IPS-NIHi7 (cell line): ENCODE data around the gene MTERF1.
A peak's percentile ranks its signal among the peaks of the same experiment; 100 is the strongest.
"Not testable (repeated sequence)": the region's sequence is repeated elsewhere in the genome, so short reads cannot be mapped to it uniquely, and the experiment has no call there.

Experiments used
- DNase-seq: peaks from one replicate; pipeline ENCODE4 v3.0.0; 2012; ENCODE audit warnings: mixed read lengths; ENCODE audit errors: extremely low spot score

MTERF1 gene

GRCh38 chr7:91883676-91884362, 3.3 kb upstream of the MTERF1 start:
- DNase-seq, result no peak

GRCh38 chr7:91880016-91880412, 488 bp downstream of the MTERF1 start:
- no peak for DNase-seq

GRCh38 chr7:91876391-91877133, 3.9 kb downstream of the MTERF1 start:
- DNase-seq, result no peak

DNA sequence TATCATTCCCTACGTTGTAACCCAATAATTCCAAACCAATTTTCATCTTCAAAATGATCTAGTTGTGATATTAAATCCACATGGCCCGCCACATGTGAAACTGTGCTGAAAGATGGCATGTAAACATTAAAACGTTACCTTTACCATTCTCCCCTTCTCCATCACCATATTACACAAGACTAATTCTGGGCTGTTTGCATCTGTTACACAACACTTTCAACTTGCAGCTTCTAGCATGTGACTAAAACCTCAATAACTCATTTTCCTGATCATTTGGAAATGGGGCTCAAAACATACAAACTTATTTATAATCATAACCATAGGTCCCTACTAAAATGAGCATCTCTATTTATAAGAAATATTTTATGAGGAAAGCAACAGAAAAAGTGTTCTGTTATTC, 4.7 kb downstream of the MTERF1 start:
- no peak for DNase-seq

- no peak for DNase-seq
Measured at GRCh38 chr7:91872928-91873327, 7.6 kb downstream of the MTERF1 start.

GRCh38 chr7:91872069-91872468, 8.4 kb downstream of the MTERF1 start:
- DNase-seq, result no peak

DNA sequence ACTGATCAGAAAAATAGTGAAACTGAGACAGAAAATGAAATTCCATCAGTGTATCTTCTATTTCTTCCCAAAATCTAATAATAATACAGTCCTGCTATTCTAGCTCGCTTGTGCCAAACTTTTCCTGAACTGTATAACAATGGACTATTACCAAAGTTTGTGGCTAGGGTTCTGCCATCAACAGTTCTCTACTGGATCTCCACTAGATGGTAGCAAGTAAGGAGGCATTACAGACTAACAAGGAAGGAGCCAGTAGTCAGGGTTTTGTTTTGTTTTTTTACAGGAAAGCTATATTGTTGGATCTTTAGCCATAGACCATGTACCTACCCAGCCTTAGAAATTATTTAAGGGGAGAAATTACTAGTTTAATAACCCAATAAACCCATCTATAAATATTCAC, 10.8 kb downstream of the MTERF1 start:
- DNase-seq, result no peak

- DNase-seq, result no peak
Measured at GRCh38 chr7:91866599-91867148, 13.8 kb downstream of the MTERF1 start.

DNA sequence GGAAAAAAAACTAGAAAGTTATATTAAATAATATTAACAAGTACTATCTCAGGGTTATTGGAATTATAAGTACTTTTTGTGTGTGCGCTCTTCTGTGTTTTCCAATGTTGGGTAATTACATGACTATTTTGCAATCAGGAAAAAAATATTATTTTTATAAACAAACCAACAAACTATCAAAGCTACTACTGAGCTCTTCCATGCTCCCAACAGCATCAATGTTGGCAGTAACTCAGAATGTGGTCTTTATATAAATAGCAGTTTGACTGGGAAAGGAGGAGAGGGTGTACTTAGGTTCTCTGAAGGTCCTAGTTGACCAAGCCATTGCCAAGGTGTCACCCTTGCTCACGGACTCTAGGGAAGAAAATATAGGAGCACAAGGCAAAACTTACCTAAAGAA, 15.0 kb downstream of the MTERF1 start:
- no peak for DNase-seq

GRCh38 chr7:91864604-91865003, 15.9 kb downstream of the MTERF1 start:
- not testable (repeated sequence) for DNase-seq

- no peak for DNase-seq
Measured at GRCh38 chr7:91864070-91864469, 16.4 kb downstream of the MTERF1 start.

DNA sequence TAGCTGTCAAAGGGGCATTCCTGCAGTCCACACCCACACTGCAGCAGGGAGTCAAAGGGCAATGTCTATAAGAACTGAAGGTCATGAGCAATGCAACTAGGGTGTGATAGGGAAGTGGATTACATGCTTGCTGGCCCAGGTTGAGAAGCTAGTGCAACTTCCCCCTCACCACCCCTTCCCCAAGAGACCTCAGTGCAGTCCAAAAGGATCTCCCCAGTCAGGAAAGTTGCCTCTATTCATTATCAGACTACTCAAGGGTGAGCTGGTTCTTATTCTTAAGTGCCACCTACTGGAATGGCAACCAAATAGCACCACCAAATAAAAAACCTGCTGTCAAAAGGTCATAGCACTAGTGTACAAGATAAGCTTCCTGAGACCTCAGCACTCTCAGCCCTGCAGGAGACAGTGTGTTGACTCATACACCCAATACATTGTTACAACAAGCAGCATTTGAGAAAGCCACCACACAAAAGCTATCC, 28.2 kb downstream of the MTERF1 start:
- DNase-seq, result peak; percentile 37

DNA sequence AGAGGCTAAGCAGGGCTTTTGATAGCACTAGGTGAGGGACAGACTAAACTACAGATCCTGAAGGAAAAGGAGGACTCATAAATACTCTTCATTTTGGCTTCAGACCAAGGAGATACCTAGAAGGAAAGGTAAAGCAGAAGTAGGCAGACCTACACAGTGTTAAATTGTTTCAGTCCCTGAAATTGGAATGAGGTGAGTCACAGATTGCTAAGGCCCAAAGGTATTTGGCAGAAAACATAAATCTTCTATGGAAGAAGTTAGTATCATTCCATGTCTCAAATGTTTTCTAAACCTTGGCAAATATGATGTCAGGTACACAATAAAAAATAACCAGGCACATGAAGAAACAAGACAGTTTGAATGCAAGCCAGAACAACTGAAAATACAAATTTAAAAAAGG, 30.0 kb downstream of the MTERF1 start:
- no peak for DNase-seq

- DNase-seq, result no peak
Measured at GRCh38 chr7:91847876-91848588, 32.5 kb downstream of the MTERF1 start.

GRCh38 chr7:91847231-91847630, 33.3 kb downstream of the MTERF1 start:
- no peak for DNase-seq

GRCh38 chr7:91846436-91846835, 34.1 kb downstream of the MTERF1 start:
- no peak for DNase-seq

GRCh38 chr7:91843831-91844230, 36.7 kb downstream of the MTERF1 start:
- DNase-seq, result no peak

GRCh38 chr7:91838439-91838838, 42.1 kb downstream of the MTERF1 start:
- no peak for DNase-seq

DNA sequence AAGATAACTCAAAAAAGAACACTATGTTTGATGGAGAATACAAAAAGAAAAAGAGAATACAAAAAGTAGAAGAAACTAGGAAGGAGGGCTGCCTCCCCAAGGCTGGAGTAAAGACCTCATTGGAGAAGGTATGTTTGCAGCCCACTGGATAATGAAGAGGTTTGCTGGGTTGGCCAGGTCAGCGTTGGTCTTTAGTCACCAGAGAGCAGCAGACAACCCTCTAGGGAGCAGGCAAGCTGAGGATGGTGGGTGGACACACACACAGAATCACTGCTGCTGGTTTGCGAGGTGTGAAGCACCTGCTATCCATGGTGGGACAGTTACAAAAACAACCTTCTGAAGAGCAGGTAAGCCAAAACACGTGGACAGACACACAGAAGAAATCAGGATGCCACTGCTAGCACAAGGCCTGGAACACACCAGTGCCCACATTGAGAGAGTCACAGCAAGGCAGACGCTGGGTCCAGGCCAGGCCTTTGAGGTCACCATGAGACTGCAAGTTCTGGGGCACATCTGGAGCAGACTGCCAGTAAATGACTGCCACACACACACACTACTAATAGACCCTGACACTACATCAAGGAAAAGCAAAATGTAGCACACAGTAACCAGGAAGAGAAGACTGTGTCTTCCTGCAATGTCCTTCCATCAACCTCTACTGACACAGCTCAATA, 43.0 kb downstream of the MTERF1 start:
- DNase-seq, result no peak

DNA sequence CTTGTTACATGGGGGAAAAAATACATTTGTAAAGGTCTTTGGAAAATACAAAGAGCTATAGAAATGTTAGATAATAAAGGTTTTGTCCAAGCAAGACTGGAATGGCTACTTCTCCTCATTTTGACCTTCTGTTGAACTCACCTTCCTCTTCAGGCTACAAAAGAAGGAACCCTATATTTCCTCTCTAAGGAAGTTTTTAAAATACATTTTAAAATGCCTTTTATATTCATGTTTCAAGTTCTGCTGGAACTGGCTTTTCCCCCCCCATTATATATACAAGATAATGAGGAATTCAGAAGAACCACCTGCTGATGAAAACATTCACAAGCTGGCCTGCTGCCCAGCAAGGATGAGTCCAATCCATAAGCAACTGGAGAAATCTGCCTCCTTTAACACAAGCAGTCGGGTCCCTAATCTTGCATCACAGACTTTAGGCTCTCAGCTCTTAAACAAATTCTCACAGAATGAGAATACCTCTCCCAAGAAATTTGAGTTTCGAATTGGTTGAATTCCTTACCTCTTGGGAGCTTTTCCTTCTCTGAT, 44.6 kb downstream of the MTERF1 start:
- no peak for DNase-seq

- no peak for DNase-seq
Measured at GRCh38 chr7:91835091-91835825, 45.2 kb downstream of the MTERF1 start.
